ENCODE results near the gene PPARA.

PPARA gene

GRCh38 chr22:46230262-46230901 is 80.1 kb downstream of the PPARA start:
- no peaks in the 10 kb centered on the region for H3K27me3 ChIP-seq (replicated peaks; ENCODE audit: control insufficient read depth, insufficient read depth, low read length)
- H3K4me3 ChIP-seq (replicated peaks; ENCODE audit: low read depth, low read length) = no peak overlapping the region
- TF ChIP-seq CTCF (IDR thresholded peaks at IDR 0.05; ENCODE audit: insufficient read depth, low read length, poor library complexity, severe bottlenecking) = no peak
- no peak for DNase-seq (ENCODE audit: extremely low read depth, insufficient read length)
- peaks cover 4% of the 10 kb centered on the region for H3K36me3 ChIP-seq (ENCODE audit: control insufficient read depth, insufficient read depth, low read length)

- Histone ChIP-seq H3K36me3 (ENCODE audit: control insufficient read depth, insufficient read depth, low read length) (peaks cover 3% of the 10 kb centered on the region; the same call in 1 of the 2 replicates), H3K4me3 (replicated peaks; ENCODE audit: low read depth, low read length) (no peak overlapping the region), H3K27me3 (replicated peaks; ENCODE audit: control insufficient read depth, insufficient read depth, low read length) (no peaks in the 10 kb centered on the region)
- no peak for DNase-seq (ENCODE audit: extremely low read depth, insufficient read length)
- TF ChIP-seq CTCF (IDR thresholded peaks at IDR 0.05; ENCODE audit: insufficient read depth, low read length, poor library complexity, severe bottlenecking) = no peak
Measured at GRCh38 chr22:46233231-46233630, 82.9 kb downstream of the PPARA start.

GRCh38 chr22:46234969-46235368 is 84.6 kb downstream of the PPARA start:
- no peak for TF ChIP-seq CTCF (IDR thresholded peaks at IDR 0.05; ENCODE audit: insufficient read depth, low read length, poor library complexity, severe bottlenecking)
- no peak for DNase-seq (ENCODE audit: extremely low read depth, insufficient read length)
- no peak overlapping the region for H3K4me3 ChIP-seq (replicated peaks; ENCODE audit: low read depth, low read length)
- H3K36me3 ChIP-seq (ENCODE audit: control insufficient read depth, insufficient read depth, low read length) = peaks cover 3% of the 10 kb centered on the region
- H3K27me3 ChIP-seq (replicated peaks; ENCODE audit: control insufficient read depth, insufficient read depth, low read length) = no peaks in the 10 kb centered on the region

GRCh38 chr22:46237453-46238124 is 87.3 kb downstream of the PPARA start:
- no peak for TF ChIP-seq CTCF (IDR thresholded peaks at IDR 0.05; ENCODE audit: insufficient read depth, low read length, poor library complexity, severe bottlenecking)
- H3K4me3 ChIP-seq (replicated peaks; ENCODE audit: low read depth, low read length) = no peak overlapping the region
- DNase-seq (ENCODE audit: extremely low read depth, insufficient read length) = no peak
- no peaks in the 10 kb centered on the region for H3K27me3 ChIP-seq (replicated peaks; ENCODE audit: control insufficient read depth, insufficient read depth, low read length)
- H3K36me3 ChIP-seq (ENCODE audit: control insufficient read depth, insufficient read depth, low read length) = peaks cover 3% of the 10 kb centered on the region

GRCh38 chr22:46238541-46238940 is 88.2 kb downstream of the PPARA start:
- peaks cover 3% of the 10 kb centered on the region for H3K36me3 ChIP-seq (ENCODE audit: control insufficient read depth, insufficient read depth, low read length)

More at GRCh38 chr22:46238541-46238940, 88.2 kb downstream of the PPARA start:
- H3K27me3 ChIP-seq (replicated peaks; ENCODE audit: control insufficient read depth, insufficient read depth, low read length) = no peaks in the 10 kb centered on the region
- H3K4me3 ChIP-seq (replicated peaks; ENCODE audit: low read depth, low read length) = no peak overlapping the region
- TF ChIP-seq CTCF (IDR thresholded peaks at IDR 0.05; ENCODE audit: insufficient read depth, low read length, poor library complexity, severe bottlenecking) = no peak
- DNase-seq (ENCODE audit: extremely low read depth, insufficient read length) = no peak
